Activated CD8-positive, alpha-beta memory T cell treated with anti-CD3 and anti-CD28 coated beads, Interleukin-2, amount 50 U/mL, for 1 hour (primary cell): Measurements from ENCODE around the gene LCE3A.
"Not testable (repeated sequence)": the region's sequence is repeated elsewhere in the genome, so short reads cannot be mapped to it uniquely, and the experiment has no call there.

Experiments used
- DNase-seq: peaks from one replicate; pipeline ENCODE4 v3.0.0-alpha.2; 2020; ENCODE audit errors: extremely low read depth

Gene LCE3A

GRCh38 chr1:152622803-152623202 is at the start of gene LCE3A:
Gene LCE3A, minus strand, starts transcription at chr1:152623103. Its CDS starts 0 bp downstream, at chr1:152623103.
- DNase-seq: no peak

- DNase-seq: no peak
Observed at GRCh38 chr1:152667648-152668047, 44.7 kb upstream of the LCE3A start.

- DNase-seq: not testable (repeated sequence)
Observed at GRCh38 chr1:152666171-152666570, 43.3 kb upstream of the LCE3A start.

- DNase-seq: no peak
Observed at GRCh38 chr1:152663098-152663497, 40.2 kb upstream of the LCE3A start, which contains the start of gene LCE2D. Gene LCE2D, plus strand, starts transcription at chr1:152663380. Its CDS starts 726 bp downstream, at chr1:152664106.

GRCh38 chr1:152658649-152659048 is 35.7 kb upstream of the LCE3A start:
- DNase-seq: no peak

GRCh38 chr1:152657677-152658076 is 34.8 kb upstream of the LCE3A start:
- DNase-seq: no peak

GRCh38 chr1:152656459-152656858 is 33.6 kb upstream of the LCE3A start:
- no peak for DNase-seq

- DNase-seq: no peak
Observed at GRCh38 chr1:152654110-152654509, 31.2 kb upstream of the LCE3A start.

GRCh38 chr1:152646656-152647055 is 23.8 kb upstream of the LCE3A start:
- DNase-seq: no peak

GRCh38 chr1:152645146-152645545 is 22.2 kb upstream of the LCE3A start:
- DNase-seq: no peak

GRCh38 chr1:152643945-152644344 is 21.0 kb upstream of the LCE3A start:
- DNase-seq: no peak

- DNase-seq: no peak
Observed at GRCh38 chr1:152640351-152640750, 17.4 kb upstream of the LCE3A start.

GRCh38 chr1:152630596-152630995 is 7.7 kb upstream of the LCE3A start:
- DNase-seq: no peak

GRCh38 chr1:152626744-152627143 is 3.8 kb upstream of the LCE3A start:
- DNase-seq: no peak

GRCh38 chr1:152623203-152623844 is 421 bp upstream of the LCE3A start:
- no peak for DNase-seq

- DNase-seq: no peak
Observed at GRCh38 chr1:152621993-152622392, 910 bp downstream of the LCE3A start.

GRCh38 chr1:152613511-152613910 is 9.4 kb downstream of the LCE3A start, which contains the start of gene LCE3B:
Gene LCE3B, plus strand, starts transcription at chr1:152613811. Its CDS starts 0 bp downstream, at chr1:152613811.
- DNase-seq: no peak

GRCh38 chr1:152599934-152600333 is 23.0 kb downstream of the LCE3A start, which contains the start of gene LCE3C:
Gene LCE3C, plus strand, starts transcription at chr1:152600234. Its CDS starts 498 bp downstream, at chr1:152600732.
- DNase-seq: no peak

GRCh38 chr1:152596986-152597385 is 25.9 kb downstream of the LCE3A start:
- DNase-seq: no peak

GRCh38 chr1:152585586-152585985 is 37.3 kb downstream of the LCE3A start:
- DNase-seq: no peak

- no peak for DNase-seq
Observed at GRCh38 chr1:152582647-152583046, 40.3 kb downstream of the LCE3A start.

GRCh38 chr1:152580433-152580832 is 42.5 kb downstream of the LCE3A start, which contains the start of gene LCE3D:
Gene LCE3D, minus strand, starts transcription at chr1:152580516. Its CDS starts 580 bp downstream, at chr1:152579936.
- DNase-seq: no peak

- DNase-seq: not testable (repeated sequence)
Observed at GRCh38 chr1:152579526-152579925, 43.4 kb downstream of the LCE3A start.

GRCh38 chr1:152577168-152577567 is 45.7 kb downstream of the LCE3A start:
- no peak for DNase-seq
